Testis (tissue), 2 donors: Measurements from ENCODE around the gene PRPS1L1.

Experiments used
- CTCF ChIP-seq, 3 experiments: fragments of 450-650 bp in 2 of 3; fragments of 200-600 bp in 1 of 3; sonication (generic) in 1 of 3; IDR thresholded peaks; one replicate each; pipeline ENCODE4 v1.5.1; 2016 to 2019; ENCODE audit warnings: antibody characterized with exemption in 3 of 3, mild to moderate bottlenecking in 2 of 3, moderate library complexity in 1 of 3
- POLR2A ChIP-seq: fragments of 450-650 bp; IDR thresholded peaks from one replicate; pipeline ENCODE4 v1.6.1; 2017; ENCODE audit warnings: antibody characterized with exemption, mild to moderate bottlenecking, moderate library complexity

DNA sequence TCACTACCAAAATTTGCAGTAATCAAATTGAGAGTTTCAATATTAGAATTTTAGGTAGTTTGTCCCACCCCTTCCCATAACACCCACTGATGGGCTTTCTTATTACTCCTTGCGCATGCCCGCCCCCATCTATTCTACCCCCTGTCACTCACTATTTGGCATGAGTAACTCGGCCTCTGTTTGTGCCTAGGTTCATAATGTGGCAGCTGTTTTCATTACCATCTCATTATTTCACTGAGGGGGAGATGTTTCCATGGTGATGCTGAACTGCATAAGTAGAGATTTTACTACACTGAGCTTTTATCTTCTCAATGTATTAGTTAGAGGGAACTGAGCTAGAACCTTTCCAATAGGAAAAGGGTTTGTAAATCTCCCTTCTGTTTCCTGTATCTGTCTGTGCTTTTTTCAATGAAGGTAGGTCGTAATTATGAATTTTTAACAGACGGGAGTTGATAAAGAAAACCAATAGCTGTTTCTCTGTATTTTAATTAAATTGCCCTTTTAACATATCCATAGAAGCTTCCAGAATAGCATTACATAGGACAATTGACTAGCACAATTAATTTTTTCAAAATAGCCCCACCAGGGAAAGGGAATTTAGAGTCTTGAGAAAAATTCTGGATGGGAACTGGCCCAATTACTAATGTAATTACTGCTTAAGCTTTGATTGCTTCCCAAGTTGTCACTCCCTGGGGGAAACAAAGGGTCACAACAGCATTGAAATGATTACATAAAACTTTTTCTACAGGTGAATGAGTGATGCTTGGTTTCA is 33.4 kb downstream of the PRPS1L1 start:
- TF ChIP-seq CTCF (IDR thresholded peaks at IDR 0.05) (no peak), POLR2A (no peak)
